Inflammatory macrophage (primary cell): ENCODE data around the gene PHOX2A.
A peak's percentile ranks its signal among the peaks of the same experiment; 100 is the strongest.

Experiments used
- DNase-seq, 2 donors: peaks; one replicate each; pipeline ENCODE4 v3.0.0-alpha.2; 2020 to 2022

Gene PHOX2A

DNA sequence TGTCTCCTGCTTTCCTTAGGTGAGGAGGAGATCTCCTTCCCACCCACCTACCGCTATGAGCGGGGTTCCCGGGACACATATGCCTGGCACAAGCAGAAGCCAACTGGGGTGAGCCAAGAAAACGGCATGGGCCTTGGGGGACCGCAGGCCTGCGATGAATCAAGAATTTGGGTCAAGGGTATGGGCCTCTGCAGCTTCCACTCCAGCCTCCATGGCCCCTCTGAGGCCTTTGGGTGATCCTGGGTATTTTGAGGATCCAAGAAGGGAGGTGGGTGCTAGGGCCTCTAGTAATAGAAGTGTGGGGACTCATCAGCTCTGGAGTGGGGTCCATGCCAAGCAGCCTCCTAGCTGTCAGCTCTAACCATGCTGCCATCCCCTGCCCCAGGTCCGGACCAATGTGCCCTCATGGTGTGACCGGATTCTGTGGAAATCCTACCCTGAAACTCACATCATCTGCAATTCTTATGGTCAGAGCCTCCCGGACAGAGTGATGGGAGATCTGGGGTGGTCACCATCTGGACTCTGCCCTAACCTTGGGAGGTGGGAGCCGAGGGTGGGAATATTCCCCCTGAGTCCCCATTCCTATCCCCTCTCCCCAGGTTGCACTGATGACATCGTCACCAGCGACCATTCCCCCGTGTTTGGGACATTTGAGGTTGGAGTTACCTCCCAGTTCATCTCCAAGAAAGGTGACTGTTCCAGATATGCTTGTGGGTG lies 10.8 kb downstream of the PHOX2A start:
- no peak for DNase-seq

DNA sequence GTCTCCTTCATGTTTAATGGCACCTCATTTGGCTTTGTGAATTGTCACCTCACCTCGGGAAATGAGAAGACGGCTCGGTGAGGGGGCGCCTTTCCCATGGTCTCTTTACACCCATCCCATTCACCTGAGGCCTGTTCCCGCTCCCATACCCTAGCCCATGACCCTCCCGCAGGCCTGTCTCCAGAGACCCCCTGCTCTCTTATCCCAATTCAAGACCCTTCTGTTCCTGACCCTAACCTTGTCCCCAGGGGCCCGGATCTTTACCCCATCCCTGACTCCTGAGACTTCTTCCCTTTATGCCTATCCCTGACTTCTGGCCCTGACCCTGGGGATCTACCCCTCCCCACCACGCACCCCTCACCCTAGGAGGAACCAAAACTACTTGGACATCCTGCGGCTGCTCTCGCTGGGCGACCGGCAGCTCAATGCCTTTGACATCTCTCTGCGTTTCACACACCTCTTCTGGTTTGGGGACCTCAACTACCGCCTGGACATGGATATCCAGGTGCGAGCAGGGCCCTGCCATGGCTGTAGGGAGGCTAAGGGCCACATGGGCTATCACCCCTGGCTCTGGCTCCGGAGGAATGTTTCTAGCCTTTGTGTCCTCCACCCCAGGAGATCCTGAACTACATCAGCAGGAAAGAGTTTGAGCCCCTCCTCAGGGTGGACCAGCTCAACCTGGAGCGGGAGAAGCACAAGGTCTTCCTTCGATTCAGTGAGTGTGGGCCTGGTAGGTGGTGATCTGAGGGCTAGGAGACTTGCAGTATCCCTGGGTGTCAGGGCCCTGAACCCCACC lies 11.5 kb downstream of the PHOX2A start:
- no peak for DNase-seq

DNA sequence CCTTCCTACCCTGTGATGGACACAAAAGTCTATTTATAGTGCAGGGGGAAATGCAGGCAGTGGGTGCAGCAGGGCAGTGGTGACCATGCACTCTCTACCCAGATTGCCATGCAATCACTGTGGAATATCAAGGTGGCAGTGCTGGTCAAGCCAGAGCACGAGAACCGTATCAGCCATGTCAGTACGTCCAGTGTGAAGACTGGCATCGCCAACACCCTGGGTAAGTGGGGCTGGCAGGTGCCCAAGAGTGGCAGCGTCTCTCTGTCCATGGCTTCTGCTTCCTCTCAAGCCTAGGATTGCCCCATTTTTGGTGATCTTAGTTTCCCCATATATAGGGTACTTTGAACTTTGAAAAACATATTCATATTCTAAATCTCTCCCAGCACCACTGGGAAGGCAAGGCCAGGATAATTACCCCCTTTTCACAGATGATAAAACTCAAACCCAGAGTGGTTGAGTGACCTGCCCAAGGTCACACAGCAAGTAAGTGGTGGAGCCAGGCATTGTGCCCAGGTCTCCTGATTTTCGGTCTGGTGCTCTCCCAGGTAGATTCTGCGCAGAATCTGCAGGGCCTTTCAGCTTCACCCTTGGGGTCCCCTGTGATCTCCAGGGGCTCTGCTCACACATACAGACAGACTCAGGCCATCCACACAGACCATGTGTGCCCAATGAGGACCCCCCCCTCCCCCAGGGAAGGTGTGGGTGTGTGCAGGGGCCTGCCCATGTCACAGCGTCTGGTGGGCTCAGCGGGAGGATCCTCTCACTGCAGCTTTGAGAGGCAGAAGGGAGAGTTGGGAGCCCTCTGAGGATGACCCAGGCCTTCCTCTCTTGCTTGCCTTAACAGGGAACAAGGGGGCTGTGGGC lies 12.3 kb downstream of the PHOX2A start:
- DNase-seq, result no peak

DNA sequence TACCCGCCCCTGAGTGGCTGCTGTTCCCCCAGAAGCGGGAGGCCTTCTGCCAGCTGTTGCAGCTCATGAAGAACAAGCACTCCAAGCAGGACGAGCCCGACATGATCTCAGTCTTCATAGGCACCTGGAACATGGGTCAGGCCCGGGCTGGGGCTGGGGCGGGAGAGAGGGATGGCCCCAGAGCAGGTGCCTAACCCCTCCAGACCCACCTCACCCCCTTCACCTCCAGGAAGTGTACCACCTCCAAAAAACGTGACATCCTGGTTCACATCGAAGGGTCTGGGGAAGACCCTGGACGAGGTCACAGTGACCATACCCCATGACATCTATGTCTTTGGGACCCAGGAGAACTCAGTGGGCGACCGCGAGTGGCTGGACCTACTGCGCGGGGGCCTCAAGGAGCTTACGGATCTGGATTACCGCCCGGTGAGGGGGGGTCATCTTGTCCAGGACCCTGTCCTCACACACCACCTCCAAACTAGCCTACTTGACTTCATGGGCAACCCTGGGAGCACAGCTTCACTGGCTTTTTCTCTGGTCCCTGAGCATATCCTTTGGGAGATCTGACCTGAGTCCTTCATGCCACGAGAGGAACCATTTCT lies 13.1 kb downstream of the PHOX2A start:
- no peak for DNase-seq

DNA sequence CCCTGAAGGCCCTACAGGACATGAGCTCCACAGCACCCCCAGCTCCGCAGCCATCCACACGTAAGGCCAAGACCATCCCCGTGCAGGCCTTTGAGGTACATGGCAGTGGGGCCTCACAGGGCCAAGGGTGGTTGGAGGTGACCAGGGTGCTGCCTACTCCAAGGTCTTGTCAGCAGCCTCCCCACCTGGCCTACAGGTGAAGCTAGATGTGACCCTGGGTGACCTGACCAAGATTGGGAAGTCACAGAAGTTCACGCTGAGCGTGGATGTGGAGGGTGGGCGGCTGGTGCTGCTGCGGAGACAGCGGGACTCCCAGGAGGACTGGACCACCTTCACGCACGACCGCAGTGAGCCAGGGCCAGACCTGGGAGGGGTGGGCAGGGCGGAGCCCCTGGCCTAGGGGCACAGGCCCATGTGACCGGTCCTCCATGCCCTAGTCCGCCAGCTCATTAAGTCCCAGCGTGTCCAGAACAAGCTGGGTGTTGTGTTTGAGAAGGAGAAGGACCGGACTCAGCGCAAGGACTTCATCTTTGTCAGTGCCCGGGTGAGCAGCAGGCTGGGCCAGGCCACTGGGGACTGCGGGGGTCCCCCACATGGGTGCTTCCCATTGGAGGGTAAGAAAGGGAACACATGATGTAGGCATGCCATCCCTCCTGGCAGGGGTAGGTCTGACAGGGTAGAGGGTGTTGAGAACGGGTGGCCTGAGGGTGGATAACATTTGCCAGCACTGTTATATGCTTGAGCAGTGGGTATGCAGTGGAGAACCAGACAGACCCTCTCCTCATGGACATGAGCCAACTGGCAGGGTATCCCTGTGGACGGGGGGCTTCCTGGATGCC lies 13.8 kb downstream of the PHOX2A start:
- DNase-seq, result no peak

DNA sequence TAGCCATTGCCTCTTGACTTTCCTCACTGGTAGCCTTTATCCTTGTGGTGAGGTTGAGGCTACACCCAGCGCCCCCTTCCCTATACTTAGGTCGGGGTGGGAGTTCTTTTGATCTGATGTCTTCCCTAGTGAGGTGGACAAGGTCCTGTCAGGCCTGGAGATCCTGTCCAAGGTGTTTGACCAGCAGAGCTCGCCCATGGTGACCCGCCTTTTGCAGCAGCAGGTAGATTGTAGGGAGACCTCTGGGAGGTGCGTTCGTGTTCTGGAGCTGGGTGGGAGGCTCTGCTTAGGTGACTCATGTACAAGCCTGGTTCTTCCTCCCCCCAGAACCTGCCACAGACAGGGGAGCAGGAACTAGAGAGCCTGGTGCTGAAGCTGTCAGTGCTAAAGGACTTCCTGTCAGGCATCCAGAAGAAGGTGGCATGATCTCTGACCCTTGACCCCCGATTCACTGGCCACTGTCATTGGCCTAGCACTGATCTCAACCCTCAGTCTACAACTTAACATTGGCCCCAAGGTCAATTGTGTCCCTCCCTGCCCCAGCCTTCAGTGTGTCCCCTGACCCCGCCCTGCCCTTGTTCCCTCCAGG lies 14.5 kb downstream of the PHOX2A start:
- no peak for DNase-seq

DNA sequence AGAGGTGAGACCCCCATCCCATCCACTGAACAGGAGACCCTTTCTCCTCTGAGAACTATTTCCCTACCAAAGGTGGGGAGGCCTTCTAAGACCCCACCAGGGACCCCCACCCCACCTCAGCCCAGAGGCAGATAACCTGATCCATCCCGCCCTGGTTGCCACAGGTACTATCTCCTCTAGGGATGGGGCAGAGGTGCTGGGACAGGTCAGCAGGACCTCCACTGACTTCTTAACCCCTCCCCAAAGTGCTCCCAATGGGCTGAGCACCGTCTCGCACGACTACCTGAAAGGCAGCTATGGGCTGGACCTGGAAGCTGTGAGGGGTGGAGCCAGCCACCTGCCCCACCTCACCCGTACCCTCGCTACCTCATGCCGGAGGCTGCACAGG lies 15.1 kb downstream of the PHOX2A start:
- no peak for DNase-seq

DNA sequence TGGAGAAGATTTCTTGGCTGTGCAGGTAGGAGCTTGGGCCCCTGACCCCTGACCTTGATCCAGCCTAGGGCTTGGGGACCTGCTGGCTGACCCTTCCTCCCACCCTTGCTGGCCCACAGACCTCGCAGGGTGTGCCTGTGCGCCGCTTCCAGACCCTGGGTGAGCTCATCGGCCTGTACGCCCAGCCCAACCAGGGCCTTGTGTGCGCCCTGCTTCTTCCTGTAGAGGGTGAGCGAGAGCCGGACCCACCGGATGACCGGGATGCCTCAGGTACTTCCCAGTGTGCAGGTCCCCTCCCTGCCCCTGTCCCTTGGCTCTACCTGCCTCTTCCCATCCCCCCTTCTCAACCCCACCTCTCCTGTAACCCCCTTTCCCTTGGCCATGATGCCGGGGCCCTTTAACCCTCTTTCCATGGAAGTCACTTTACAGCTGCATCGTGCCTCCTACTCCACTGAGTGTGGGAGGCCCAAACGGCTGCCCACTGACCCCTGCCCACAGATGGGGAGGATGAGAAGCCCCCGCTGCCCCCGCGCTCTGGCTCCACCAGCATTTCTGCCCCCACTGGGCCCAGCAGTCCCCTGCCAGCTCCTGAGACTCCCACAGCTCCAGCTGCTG lies 15.6 kb downstream of the PHOX2A start:
- no peak for DNase-seq

DNA sequence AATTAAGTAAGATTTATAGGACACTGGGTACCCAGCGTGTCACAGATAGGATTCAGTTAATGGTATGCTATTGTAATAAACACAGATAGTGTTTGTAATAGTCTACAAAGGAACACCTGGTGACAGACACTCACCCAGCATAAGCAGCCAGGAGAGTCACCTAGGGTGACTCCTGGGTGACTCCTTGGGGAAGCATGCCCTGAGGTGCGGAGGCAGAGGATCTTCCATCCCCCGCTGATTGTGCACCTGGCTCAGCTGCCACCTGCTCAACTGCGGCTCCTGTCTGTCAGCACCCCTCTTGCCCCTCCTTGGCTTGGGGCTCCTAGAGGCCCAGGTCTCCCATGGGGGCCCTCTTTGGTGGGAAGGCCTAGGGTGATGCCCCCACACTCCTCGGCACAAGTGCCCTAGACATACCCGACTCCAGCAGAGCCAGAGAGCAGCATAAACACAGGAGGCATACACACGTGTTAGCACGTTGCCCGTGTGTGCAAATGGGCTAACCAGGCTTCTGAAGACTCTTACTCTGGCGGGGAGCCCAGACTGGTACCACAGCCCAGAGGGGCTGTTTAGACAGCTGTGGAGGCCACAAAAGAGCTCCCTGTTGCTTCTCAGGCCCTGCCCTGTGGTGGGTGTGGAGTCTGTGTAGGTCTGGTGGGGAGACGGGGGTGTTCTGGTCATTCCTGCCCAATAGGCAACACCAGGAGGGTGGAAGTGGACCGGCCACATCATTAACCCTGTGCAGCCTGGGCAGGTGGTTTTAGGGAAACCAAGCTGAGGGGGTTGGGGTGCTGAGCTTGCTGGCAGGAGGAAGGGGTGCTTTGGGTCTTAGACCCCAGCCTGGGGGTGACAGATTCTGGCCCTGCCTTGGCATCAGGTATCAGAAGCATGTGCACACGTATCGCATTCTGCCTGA lies 16.4 kb downstream of the PHOX2A start:
- DNase-seq, result no peak

DNA sequence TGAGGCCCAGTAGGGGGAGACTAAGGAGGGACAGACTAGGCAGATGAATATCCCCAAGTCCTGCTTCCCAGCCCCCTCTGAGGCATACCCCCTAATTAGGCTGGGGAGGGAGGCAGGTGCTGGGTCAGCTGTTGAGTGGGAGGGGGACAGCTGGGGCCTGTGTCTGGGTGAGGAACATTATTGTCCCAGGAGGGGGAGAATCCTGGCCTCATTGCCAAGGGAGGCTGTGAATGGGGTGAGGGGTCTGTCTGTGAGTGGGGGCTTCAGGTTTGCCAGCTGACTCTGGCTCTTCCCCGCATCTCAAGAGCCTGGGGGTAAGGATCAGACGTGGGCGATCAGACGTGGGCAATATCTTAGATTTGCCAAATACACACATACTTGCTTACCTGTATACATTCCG lies 17.3 kb downstream of the PHOX2A start:
- no peak for DNase-seq

DNA sequence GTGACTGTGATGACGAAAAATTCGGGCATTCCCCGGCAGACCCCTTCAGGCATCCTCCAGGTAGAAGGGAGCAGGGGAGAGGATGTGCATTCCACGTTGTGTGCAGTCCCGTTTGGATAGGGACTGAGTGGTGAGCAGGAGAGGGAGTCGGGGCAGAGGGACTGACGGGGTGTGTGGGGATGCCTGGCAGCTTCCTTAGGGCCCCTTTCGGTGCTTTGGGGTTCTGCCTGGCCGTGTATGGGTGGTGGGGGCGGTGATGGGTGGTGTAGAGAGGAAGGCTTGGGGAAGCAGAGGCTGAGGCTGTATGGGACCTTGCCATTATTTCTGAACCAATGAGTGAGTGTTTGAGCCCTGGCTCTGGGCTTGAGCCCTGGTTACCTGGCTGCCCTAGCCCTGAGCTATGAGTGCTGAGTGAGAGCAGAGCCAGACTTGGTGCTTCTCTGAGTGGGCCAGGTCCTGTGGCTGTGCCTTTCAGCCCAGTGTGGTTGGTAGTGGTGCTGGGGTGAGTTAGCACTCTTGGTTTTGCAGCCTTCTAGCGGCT lies 18.5 kb downstream of the PHOX2A start:
- DNase-seq, result peak in 1 of 2 donors; percentile 37

DNA sequence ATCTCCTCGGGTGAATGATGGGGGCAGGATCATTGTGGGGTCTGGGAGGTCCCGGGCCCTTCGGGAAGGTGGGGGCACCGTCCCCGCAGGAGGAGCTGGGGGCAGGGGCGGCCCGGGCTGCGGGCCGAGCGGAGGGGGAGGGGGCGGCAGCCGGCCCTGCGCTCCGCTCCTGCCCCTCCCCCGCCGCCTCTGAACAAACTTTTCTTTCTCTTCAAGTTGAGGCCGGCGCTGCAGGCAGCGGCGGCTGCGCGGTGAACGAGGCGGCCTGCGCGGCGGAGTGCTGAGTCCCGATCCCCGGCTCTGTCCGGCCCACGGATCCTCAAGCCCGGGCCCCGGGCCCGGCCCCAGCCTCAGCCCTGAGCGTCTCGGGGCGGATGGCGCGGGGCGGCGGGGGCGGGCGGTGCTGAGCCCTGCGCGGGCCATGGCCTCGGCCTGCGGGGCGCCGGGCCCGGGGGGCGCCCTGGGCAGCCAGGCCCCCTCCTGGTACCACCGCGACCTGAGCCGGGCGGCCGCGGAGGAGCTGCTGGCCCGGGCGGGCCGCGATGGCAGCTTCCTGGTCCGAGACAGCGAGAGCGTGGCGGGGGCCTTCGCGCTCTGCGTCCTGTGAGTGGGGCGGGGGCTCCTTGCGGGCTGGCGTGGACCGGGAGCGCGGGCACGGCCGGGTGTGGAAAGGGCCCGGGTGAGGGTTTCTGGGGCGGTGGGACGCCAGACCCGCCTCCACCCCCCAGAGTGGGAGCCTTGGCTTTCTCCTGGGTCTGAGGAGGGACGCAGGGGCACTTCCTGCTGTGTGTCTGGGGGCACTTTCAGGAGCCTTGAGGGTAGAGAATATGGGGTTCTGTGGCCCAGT lies 19.2 kb downstream of the PHOX2A start, which contains the start of gene INPPL1:
Gene INPPL1, plus strand, starts transcription at position 204 of the 847 bp plus-strand sequence. Its CDS starts 218 bp downstream, at position 422.
- peak in 1 of 2 donors; percentile 45 for DNase-seq

DNA sequence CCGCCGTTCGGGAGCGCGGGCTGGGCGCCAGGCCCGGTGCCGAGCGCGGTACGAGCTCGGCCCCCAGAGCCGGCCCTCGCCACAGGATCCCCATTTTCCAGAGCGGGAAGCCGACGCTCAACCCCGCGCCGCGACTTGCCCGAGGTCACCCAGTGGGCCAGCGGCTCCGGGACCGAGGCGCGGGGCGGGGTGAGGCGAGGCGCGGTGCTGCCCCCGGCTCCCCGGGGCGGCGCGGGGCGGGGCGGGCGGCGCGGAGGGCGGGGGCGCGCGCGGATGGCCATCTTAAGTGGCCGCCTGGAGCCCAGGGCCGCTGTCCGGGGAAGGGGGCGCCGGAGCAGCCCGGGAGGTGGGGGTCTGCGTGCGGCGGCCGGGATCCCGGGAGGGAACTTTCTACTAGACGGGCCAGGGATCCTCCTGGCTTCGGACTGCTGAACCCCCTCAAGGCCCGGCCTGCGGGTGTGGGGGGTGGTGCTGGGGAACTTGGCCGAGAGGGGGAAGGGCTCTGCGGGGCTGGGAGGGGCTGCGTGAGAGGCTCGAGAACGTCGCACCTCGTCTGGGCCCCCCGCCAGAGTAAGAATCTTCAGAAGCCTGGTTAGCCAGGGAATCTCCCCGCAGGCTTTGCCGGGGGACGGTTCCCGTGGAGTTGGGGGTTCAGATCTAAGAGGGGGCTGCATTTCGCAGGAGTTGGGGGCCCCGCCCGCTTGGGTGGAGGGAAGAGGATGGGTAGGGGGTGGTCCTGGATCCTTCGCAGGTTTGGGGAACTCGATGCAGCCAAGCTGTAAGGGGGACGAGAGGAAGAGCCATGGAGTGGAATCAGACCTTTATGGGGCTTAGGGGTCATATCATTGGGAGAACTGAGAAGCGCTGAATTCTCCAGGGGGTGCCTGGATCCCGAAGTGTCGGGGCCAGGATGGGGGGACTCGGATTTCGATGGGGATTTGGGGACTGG lies 20.1 kb downstream of the PHOX2A start:
- peak in 1 of 2 donors; percentile 79 for DNase-seq

DNA sequence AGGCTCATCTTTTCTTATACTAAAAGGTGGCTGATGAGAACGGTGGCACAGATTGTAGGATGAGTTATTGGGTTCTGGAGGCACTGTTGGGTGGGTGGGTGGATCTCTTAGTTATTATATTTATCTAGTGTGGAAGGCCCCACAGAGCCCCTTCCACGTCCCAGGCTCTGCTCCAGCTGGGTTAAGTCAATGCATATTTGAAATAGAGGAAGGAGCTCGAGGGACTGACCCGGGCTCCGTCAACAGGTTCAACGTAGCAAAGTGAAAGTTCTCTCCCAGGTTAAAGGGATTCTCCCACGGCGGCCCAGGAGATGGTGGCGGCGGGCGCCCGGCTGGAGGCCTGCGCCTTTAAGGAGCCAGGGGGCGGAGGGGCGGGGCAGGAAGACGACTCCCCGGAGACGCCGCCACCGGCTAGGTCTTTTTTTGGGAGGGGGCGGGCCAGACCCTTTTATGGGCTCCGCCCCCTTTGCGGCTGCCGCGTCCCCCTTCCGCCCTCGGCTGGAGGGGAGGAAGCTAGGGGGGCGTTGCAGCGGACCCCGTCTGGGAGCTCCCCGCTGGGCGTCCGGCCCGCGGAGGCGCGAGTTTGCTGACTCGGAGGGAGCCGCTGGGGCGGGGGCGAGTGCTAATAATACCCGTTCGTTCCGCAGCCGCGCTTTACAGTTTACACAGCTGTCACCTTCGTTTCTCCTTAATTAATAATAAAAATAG lies 20.9 kb downstream of the PHOX2A start:
- peak; percentile 93 to 96 for DNase-seq

DNA sequence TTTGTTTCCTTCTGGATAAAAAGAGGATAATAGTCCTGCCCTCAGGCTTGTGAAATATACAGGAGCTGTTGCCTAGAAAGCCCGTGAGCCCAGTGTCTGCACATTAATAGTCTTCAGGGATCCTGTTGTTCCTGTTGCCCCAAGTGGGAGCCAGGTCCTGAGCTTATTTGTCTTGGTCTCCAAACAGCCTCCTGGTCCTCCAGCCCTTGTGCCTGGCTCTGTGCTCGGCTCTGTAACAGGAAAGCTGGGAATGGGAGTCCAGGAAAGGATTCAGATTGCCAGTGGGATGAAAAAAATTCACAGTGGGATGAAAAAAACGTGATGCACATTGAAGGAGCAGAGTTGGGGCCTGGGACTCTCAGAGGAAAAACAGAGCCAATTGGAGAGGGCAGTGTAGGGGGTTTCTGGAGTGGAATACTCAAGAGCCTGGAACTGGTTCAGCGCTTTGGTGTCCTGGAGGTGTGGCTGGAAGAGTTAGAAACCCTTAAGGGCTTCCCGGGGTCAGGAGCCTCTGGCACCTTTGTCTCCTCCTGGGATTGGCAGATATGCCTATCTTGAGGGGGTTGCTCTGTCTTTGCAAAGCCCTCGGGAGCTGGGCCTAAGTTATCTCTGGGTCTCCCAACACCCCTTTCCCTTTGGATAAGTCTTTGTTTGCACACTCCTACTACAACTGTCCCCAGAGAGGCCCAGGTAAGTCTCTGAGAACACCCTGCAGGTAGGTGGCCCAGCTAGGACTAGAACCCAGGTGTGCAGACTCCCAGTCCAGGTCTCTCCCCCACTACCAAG lies 21.7 kb downstream of the PHOX2A start:
- DNase-seq, result no peak
